ENCODE measurements around the gene GALNT17.

- no peak for TF ChIP-seq POLR2AphosphoS5 (IDR thresholded peaks at IDR 0.05; ENCODE audit: low read depth, low read length)
- TF ChIP-seq, protein P1, sequence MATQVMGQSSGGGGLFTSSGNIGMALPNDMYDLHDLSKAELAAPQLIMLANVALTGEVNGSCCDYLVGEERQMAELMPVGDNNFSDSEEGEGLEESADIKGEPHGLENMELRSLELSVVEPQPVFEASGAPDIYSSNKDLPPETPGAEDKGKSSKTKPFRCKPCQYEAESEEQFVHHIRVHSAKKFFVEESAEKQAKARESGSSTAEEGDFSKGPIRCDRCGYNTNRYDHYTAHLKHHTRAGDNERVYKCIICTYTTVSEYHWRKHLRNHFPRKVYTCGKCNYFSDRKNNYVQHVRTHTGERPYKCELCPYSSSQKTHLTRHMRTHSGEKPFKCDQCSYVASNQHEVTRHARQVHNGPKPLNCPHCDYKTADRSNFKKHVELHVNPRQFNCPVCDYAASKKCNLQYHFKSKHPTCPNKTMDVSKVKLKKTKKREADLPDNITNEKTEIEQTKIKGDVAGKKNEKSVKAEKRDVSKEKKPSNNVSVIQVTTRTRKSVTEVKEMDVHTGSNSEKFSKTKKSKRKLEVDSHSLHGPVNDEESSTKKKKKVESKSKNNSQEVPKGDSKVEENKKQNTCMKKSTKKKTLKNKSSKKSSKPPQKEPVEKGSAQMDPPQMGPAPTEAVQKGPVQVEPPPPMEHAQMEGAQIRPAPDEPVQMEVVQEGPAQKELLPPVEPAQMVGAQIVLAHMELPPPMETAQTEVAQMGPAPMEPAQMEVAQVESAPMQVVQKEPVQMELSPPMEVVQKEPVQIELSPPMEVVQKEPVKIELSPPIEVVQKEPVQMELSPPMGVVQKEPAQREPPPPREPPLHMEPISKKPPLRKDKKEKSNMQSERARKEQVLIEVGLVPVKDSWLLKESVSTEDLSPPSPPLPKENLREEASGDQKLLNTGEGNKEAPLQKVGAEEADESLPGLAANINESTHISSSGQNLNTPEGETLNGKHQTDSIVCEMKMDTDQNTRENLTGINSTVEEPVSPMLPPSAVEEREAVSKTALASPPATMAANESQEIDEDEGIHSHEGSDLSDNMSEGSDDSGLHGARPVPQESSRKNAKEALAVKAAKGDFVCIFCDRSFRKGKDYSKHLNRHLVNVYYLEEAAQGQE (IDR thresholded peaks at IDR 0.05; ENCODE audit: insufficient read depth in 1 of 2, low read depth in 2 of 2, low read length in 2 of 2) = no peak
Measured at GRCh38 chr7:71148098-71148497, 16.2 kb downstream of the GALNT17 start.
